ENCODE results near the gene ESPNL. TPM values are rescaled to one million over a fixed set of nuclear protein-coding genes. Genes with fewer than 3 reads are reported as not detected.

ESPNL gene
- total RNA-seq, 1 experiment from 2014 or later, result 0.85 TPM

GRCh38 chr2:238158509-238159070 lies 58.5 kb downstream of the ESPNL start, which contains the start of gene ERFE:
ERFE (plus strand) TSS chr2:238158970; CDS start chr2:238159008, 38 bp downstream.
- CTCF ChIA-PET, result no interaction called here
- POLR2A ChIA-PET, result no interaction called here
- in situ Hi-C loops (cut with HindIII; ENCODE audit: low pct_unique_long_range_greater_than_20kb, low sequenced_read_pairs), result no loop called here
- no peak for DNase-seq (ENCODE audit: low read depth, low spot score)
- H3K27me3 ChIP-seq (ENCODE audit: control insufficient read depth, insufficient read depth, low read length), result no peaks in the 10 kb centered on the region
- BruUV-seq (replicated peaks), result no TSS peak
- TF ChIP-seq SIN3A (IDR thresholded peaks at IDR 0.05; ENCODE audit: borderline replicate concordance, insufficient read depth, low read depth, low read length) (no peak), TCF7L2 (IDR thresholded peaks at IDR 0.05; ENCODE audit: low read depth, low read length) (no peak), CTCF (IDR thresholded peaks at IDR 0.05) (peak; percentile 89), REST (IDR thresholded peaks at IDR 0.05; ENCODE audit: insufficient read depth in 1 of 2, low read depth in 2 of 2, low read length in 1 of 2) (no peak), POLR2AphosphoS5 (IDR thresholded peaks at IDR 0.05; ENCODE audit: low read depth, low read length) (no peak)
- peak; percentile 79 for ATAC-seq
- H3K27ac ChIP-seq (ENCODE audit: low read length), result 0 out of 2 replicates have a peak within 1 kb of the TSS, but pooled peaks have one; percentile 29
- H3K36me3 ChIP-seq (ENCODE audit: control insufficient read depth, insufficient read depth, low read length), result no peaks in the 10 kb centered on the region
- intact Hi-C loops (cut with micrococcal nuclease; ENCODE audit: unreplicated experiment), result no loop called here
- peaks cover 7% of the 10 kb centered on the region for H3K4me1 ChIP-seq (ENCODE audit: control insufficient read depth, insufficient read depth, low read length)
- peak within 1 kb of the TSS; percentile 45 to 63 for H3K4me3 ChIP-seq (ENCODE audit: low read depth in 2 of 2, low read length in 2 of 2)
- no peaks in the 10 kb centered on the region for H3K9me3 ChIP-seq (ENCODE audit: control insufficient read depth, insufficient read depth, low read depth, low read length)

- in situ Hi-C loops (cut with HindIII; ENCODE audit: low pct_unique_long_range_greater_than_20kb, low sequenced_read_pairs) (no loop called here), intact Hi-C loops (cut with micrococcal nuclease; ENCODE audit: unreplicated experiment) (no loop called here)
- TF ChIP-seq REST (IDR thresholded peaks at IDR 0.05; ENCODE audit: insufficient read depth in 1 of 2, low read depth in 2 of 2, low read length in 1 of 2) (no peak), TCF7L2 (IDR thresholded peaks at IDR 0.05; ENCODE audit: low read depth, low read length) (no peak), POLR2AphosphoS5 (IDR thresholded peaks at IDR 0.05; ENCODE audit: low read depth, low read length) (no peak), CTCF (IDR thresholded peaks at IDR 0.05) (peak; percentile 27), SIN3A (IDR thresholded peaks at IDR 0.05; ENCODE audit: borderline replicate concordance, insufficient read depth, low read depth, low read length) (no peak)
- H3K4me3 ChIP-seq (ENCODE audit: low read depth in 2 of 2, low read length in 2 of 2), result peak overlapping the region; percentile 45 to 63
- POLR2A ChIA-PET, result no interaction called here
- ATAC-seq (peak; percentile 68), DNase-seq (ENCODE audit: low read depth, low spot score) (no peak)
- H3K36me3 ChIP-seq (ENCODE audit: control insufficient read depth, insufficient read depth, low read length), result no peaks in the 10 kb centered on the region
- no TSS peak for BruUV-seq (replicated peaks)
- H3K9me3 ChIP-seq (ENCODE audit: control insufficient read depth, insufficient read depth, low read depth, low read length), result no peaks in the 10 kb centered on the region
- peaks cover 7% of the 10 kb centered on the region for H3K4me1 ChIP-seq (ENCODE audit: control insufficient read depth, insufficient read depth, low read length)
- no peaks in the 10 kb centered on the region for H3K27me3 ChIP-seq (ENCODE audit: control insufficient read depth, insufficient read depth, low read length)
- CTCF ChIA-PET, result interaction anchor here (0.7 kb wide), 1 partner anchor 32 kb away, joined by 3 read pairs; no protein-coding TSS in a partner anchor
- 0 out of 2 replicates have a peak overlapping the region, but pooled peaks have one; percentile 29 for H3K27ac ChIP-seq (ENCODE audit: low read length)
These were observed 59.0 kb downstream of the ESPNL start for GRCh38 chr2:238159071-238159539.

Measured in Panc1 (cell line).